ENCODE results near the gene SLC27A4. TPM values are rescaled to one million over a fixed set of nuclear protein-coding genes. Genes with fewer than 3 reads are reported as not detected.
A peak's percentile ranks its signal among the peaks of the same experiment; 100 is the strongest.

SLC27A4 gene
- total and polyA plus RNA-seq, 2 of the 13 experiments (the other 11 are each of a cell fraction or from before 2014, with no cell fraction given), result 10.6 to 18.8 TPM

DNA sequence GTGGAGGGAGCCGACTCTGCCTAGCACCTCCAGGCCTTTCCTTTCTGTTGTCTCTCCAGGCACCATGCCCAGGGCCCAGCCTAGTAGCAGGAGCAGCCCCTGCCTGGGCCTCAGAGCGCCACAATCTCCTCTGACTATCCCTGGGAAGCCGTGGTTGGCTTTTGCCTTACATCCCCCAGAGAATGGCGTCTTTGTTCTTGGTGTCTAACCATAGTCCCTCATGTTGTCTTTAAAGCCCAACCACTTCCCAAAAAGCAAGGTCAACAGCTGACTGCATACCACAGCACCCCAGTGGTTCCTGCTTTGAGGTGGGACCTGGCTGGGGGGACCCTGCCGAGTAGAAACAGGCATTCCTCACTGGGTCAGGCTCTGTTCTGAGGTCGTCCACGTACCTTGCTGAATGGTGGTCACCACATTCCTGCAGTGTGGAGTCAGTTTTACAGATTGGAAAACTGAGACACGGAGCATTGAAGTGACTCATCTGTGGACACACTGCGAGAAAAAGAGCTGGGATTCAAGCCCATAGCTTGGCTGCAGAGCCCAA is 66.6 kb downstream of the SLC27A4 start (continued):
- TF ChIP-seq AHDC1 (CRISPR knock-in tag; IDR thresholded peaks at IDR 0.05; ENCODE audit: borderline replicate concordance), result 0 out of 2 replicates have a peak, but pooled peaks have one; percentile 21
- TF ChIP-seq ZFP37 (CRISPR knock-in tag; IDR thresholded peaks at IDR 0.05; ENCODE audit: borderline replicate concordance), result no peak
- no peak for TF ChIP-seq ZBTB38 (CRISPR knock-in tag; IDR thresholded peaks at IDR 0.05)
- TF ChIP-seq HOXA9 (CRISPR knock-in tag; IDR thresholded peaks at IDR 0.05; ENCODE audit: borderline replicate concordance), result no peak
- TF ChIP-seq ZNF713 (CRISPR knock-in tag; IDR thresholded peaks at IDR 0.05), result no peak
- no peak for TF ChIP-seq RFX5 (IDR thresholded peaks at IDR 0.05; ENCODE audit: low read depth, low read length)
- no peak for TF ChIP-seq NCOA1 (CRISPR knock-in tag; IDR thresholded peaks at IDR 0.05)
- TF ChIP-seq ZNF562 (CRISPR knock-in tag; IDR thresholded peaks at IDR 0.05; ENCODE audit: borderline replicate concordance), result no peak
- TF ChIP-seq FOSL2 (CRISPR knock-in tag; IDR thresholded peaks at IDR 0.05), result peak; percentile 81
- TF ChIP-seq PPARG (CRISPR knock-in tag; conservative IDR thresholded peaks at IDR 0.05), result peak; percentile 47
- TF ChIP-seq SNAI1 (CRISPR knock-in tag; IDR thresholded peaks at IDR 0.05; ENCODE audit: borderline replicate concordance), result no peak
- no peak for TF ChIP-seq CENPT (CRISPR knock-in tag; IDR thresholded peaks at IDR 0.05; ENCODE audit: low read depth)
- no peak for TF ChIP-seq LBX2 (CRISPR knock-in tag; IDR thresholded peaks at IDR 0.05; ENCODE audit: borderline replicate concordance)
- peak; percentile 93 for TF ChIP-seq ZMYM3 (CRISPR knock-in tag; IDR thresholded peaks at IDR 0.05)
- no peak for TF ChIP-seq PRPF4 (IDR thresholded peaks at IDR 0.05; ENCODE audit: low read depth, low read length, poor library complexity, severe bottlenecking)
- TF ChIP-seq ZNF543 (CRISPR knock-in tag; IDR thresholded peaks at IDR 0.05), result no peak
- no peak for TF ChIP-seq TBX2 (CRISPR knock-in tag; IDR thresholded peaks at IDR 0.05; ENCODE audit: borderline replicate concordance)
